SK-N-MC (cell line): Measurements from ENCODE around the gene FXYD7.
"Not testable (repeated sequence)": the region's sequence is repeated elsewhere in the genome, so short reads cannot be mapped to it uniquely, and the experiment has no call there.

Experiments
- DNase-seq: peaks from one replicate; pipeline ENCODE4 v3.0.0-alpha.2; 2011; ENCODE audit warnings: low read depth, low spot score
- H3K27ac ChIP-seq: fragments of 200-600 bp; sonication (generic); 2 replicates; pipeline ENCODE4 v1.5.1; 2016; ENCODE audit warnings: mixed run types
- H3K36me3 ChIP-seq: fragments of 200-600 bp; sonication (generic); 2 replicates; pipeline ENCODE4 v1.6.1; 2017; ENCODE audit warnings: antibody characterized with exemption, low read length, mixed read lengths; ENCODE audit not compliant: insufficient read depth
- H3K4me3 ChIP-seq: fragments of 200-600 bp; sonication (generic); 2 replicates; pipeline ENCODE4 v1.5.1; 2016
- H3K9ac ChIP-seq: fragments of 200-600 bp; sonication (generic); 2 replicates; pipeline ENCODE4 v1.8.0; 2017; ENCODE audit warnings: mixed run types, mixed read lengths; ENCODE audit not compliant: insufficient read length
- H3K9me3 ChIP-seq: fragments of 200-600 bp; sonication (generic); 2 replicates; pipeline ENCODE4 v1.6.1; 2017; ENCODE audit warnings: low read depth, mild to moderate bottlenecking, antibody characterized with exemption, low read length, moderate library complexity, mixed read lengths
- EZH2 ChIP-seq: fragments of 200-600 bp; sonication (generic); IDR thresholded peaks from one replicate; pipeline ENCODE4 v1.6.1; 2017; ENCODE audit warnings: antibody characterized with exemption
- FOXP2 ChIP-seq: optimal IDR thresholded peaks from 2 replicates; pipeline ENCODE3; 2011; ENCODE audit warnings: mild to moderate bottlenecking, moderate library complexity; ENCODE audit not compliant: insufficient read depth; ENCODE audit errors: extremely low read length, control extremely low read depth
- POLR2AphosphoS5 ChIP-seq: IDR thresholded peaks from 2 replicates; pipeline ENCODE4 v1.6.1; 2012; ENCODE audit warnings: mild to moderate bottlenecking, low read depth, low read length, borderline replicate concordance

The FXYD7 gene

DNA sequence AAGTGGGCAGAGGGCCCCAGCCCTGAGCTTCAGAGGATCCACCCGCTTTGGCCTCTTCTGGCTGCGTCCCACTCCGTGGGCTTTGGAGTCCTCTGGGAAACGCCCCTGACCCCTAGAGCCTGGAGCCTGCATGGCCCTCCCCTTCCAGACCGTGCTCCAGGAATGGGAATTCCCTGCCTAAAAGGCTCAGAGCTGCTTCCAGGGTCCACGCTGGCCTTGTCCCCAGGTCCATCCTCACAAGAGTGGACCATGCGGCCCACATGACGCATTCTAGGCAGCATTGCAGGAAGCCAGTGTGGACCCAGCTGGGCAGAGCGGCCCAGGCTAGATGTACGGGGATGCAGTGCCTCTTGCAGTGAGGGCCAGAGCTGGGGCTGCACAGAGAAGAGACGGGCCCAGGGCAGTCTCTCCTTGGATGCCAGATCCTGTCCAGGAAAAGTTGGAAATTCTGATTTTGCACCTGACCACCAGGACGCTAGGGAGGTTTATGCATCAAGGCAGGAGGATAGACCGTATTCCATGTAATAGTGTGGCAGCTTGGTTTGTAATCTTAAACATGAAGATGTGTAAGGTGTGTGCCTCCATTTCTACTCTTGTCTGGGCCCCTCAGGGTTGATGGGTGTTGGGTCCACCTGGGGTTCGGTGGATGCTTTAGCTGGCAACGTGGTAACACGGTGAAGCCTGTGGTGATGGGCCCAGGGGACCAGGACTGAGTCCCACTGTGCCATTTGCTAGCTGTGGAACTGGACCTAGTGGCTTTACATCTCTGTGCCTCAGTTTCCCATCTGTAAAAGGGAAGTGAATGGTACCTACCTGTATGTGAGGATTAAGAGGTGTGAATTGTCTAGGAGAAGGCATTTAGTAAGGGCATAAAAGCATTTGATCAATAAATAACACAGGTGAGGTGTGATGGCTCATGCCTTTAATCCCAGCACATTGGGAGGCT is 42.2 kb upstream of the FXYD7 start:
- H3K9me3 ChIP-seq = no peaks in the 10 kb centered on the region
- H3K27ac ChIP-seq = no peak overlapping the region
- no peak for DNase-seq

DNA sequence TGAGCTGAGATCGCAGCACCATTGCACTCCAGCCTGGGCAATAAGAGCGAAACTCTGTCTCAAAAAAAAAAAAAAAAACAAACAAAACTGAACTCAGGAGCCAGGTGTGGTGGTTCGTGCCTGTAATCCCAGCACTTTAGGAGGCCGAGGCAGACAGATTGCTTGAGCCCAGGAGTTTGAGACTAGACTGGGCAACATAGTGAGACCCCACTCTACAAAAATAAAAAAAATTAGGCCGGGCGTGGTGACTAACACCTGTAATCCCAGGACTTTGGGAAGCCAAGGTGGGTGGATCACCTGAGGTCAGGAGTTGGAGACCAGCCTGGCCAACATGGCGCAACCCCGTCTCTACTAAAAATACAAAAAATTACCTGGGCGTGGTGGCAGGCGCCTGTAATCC is 41.1 kb upstream of the FXYD7 start:
- not testable (repeated sequence) for H3K4me3 ChIP-seq, DNase-seq, H3K27ac ChIP-seq, H3K36me3 ChIP-seq, H3K9me3 ChIP-seq, H3K9ac ChIP-seq

More for the DNA sequence above, 42.2 kb upstream of the FXYD7 start:
- no peak overlapping the region for H3K9ac ChIP-seq
- no peaks in the 10 kb centered on the region for H3K36me3 ChIP-seq
- TF ChIP-seq FOXP2 = no peak
- no peak for TF ChIP-seq POLR2AphosphoS5
- no peak for TF ChIP-seq EZH2
- no peak overlapping the region for H3K4me3 ChIP-seq

DNA sequence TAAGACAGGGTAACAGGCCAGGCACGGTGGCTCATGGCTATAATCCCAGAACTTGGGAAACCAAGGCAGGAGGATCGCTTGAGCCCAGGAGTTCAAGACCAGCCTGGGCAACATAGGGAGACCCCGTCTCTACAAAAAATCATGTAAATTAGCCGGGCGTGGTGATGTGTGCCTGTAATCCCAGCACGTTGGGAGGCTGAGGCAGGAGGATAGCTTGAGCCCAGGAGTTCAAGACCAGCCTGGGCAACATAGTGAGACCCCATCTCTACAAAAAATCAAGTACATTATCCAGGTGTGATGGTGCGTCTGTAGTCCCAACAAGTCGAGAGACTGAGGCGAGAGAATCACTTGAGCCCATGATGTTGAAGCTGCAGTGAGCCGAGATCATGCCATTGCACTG is 39.4 kb upstream of the FXYD7 start:
- not testable (repeated sequence) for H3K27ac ChIP-seq, H3K9ac ChIP-seq, H3K4me3 ChIP-seq, H3K9me3 ChIP-seq, DNase-seq, H3K36me3 ChIP-seq

DNA sequence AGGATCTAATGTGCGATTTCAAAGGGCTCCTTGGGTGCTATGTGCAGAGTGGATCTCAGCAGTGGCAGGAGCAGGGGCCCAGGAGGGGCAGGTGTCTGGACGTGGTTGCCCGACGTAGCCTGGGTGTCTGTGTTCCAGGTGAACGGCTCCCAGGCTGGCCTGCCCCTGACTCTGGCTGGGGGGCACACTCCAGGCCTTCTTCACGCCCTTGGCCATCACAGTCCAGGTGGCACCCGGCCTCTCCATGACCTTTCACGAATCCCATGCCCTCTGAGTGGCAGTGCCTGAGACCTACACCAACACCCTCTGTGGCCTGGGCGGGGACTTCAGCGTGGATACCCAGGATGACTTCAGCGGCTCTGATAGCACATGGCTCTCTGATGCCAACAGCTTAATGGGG is 38.7 kb upstream of the FXYD7 start:
- no peak overlapping the region for H3K9ac ChIP-seq
- no peak for DNase-seq
- TF ChIP-seq EZH2 = no peak
- no peak for TF ChIP-seq POLR2AphosphoS5
- TF ChIP-seq FOXP2 = no peak

DNA sequence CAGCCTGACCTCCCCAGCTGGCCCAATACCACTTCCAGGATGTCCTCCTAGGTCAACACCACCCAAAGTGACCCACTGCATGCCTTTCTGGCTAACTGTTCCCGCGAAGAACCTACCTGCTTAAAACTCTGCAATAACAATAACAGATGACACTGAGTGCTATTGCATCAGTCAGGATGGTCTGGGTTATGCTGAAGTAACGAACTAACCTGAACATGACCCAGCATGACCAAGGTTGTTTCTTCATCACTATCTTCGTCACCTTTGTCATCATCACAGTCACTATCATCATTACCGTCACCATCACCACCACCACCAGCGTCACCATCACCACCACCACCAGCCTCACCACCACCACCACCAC is 38.0 kb upstream of the FXYD7 start:
- no peak overlapping the region for H3K27ac ChIP-seq
- TF ChIP-seq POLR2AphosphoS5 (no peak), EZH2 (no peak), FOXP2 (no peak)
- H3K9me3 ChIP-seq = no peaks in the 10 kb centered on the region
- no peak overlapping the region for H3K9ac ChIP-seq
- H3K36me3 ChIP-seq = no peaks in the 10 kb centered on the region
- no peak overlapping the region for H3K4me3 ChIP-seq
- DNase-seq = no peak

More for the DNA sequence above, 38.7 kb upstream of the FXYD7 start:
- Histone ChIP-seq H3K9me3 (no peaks in the 10 kb centered on the region), H3K4me3 (no peak overlapping the region), H3K36me3 (no peaks in the 10 kb centered on the region), H3K27ac (no peak overlapping the region)

DNA sequence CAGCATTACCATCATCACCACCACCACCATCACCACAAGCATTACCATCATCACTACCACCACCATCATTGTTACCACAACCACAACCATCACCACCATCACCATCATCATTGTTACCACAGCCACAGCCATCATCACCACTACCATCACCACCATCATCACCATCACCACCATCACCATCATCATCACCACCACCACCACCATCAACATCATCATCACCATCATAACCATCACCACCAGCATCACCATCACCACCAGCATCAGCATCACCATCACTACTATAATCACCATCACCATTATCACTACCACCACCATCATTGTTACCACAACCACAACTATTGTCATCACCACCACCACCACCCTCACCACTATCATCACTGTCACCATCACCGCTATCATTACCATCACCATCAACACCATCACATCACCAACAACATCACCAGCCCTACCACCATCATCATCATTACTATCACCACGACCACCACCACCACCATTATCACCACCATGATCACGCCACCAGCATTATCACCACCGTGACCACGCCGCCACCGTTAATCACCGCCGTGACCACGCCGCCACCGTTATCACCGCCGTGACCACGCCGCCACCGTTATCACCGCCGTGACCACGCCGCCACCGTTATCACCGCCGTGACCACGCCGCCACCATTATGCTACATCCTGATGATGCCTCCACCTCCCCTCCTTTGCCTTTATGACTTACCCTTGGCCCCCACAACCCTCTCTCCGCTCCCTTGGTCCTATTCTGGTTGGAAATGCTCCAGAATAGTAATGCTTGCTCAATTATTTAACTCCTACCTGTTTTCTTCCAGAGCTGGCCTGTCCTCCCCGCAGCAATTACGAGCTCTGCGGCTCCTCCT is 37.4 kb upstream of the FXYD7 start:
- no peaks in the 10 kb centered on the region for H3K36me3 ChIP-seq
- no peaks in the 10 kb centered on the region for H3K9me3 ChIP-seq
- no peak for TF ChIP-seq FOXP2
- TF ChIP-seq POLR2AphosphoS5 = no peak
- no peak for TF ChIP-seq EZH2
- H3K27ac ChIP-seq = no peak overlapping the region
- no peak overlapping the region for H3K9ac ChIP-seq
- no peak for DNase-seq
- H3K4me3 ChIP-seq = no peak overlapping the region

DNA sequence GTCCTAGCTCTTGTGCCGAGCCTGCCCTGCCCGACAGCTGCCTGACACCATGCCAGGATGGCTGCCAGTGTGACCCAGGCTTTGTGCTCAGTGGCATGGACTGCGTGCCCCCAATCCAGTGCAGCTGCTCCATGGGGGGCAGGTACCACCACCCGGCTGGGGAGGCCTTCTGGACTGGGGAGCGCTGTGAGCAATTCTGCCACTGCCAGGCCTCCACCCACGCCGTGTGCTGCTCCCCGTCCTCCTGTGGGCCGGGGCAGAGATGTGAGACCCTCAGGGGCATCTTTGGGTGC is 36.8 kb upstream of the FXYD7 start:
- TF ChIP-seq EZH2 (no peak), FOXP2 (no peak), POLR2AphosphoS5 (no peak)
- no peak overlapping the region for H3K27ac ChIP-seq
- H3K36me3 ChIP-seq = no peaks in the 10 kb centered on the region
- no peak overlapping the region for H3K9ac ChIP-seq
- no peak overlapping the region for H3K4me3 ChIP-seq
- H3K9me3 ChIP-seq = no peaks in the 10 kb centered on the region
- DNase-seq = no peak

DNA sequence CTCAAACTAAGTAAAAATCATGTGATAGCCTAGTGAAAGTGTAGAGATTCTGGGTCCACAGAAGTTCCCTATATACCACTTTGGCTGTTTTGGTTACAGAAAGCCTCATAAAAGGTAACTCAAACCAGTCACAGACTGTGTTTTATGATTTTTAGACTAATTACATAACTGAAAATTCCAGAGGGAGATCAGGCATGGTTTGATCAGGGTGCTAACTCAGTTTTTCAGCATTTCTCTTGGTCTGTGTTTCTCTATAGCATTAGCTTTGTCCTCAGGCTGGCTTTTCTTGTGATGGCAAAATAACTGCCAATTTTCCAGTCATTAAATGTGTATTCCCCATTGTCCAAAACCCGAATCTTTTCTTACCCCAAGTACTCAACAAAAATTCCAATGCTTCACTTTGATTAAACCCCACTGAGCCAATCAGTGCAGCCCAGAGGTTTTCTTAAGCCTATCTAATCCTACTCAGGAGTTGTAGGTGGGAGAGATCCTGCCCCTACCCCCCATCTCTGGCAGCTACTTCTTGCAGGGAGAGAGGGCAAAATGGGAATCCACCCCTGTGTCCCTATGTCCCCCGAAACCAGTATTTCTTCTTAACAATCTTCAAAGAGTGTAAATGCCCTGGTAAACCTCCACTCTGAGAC is 36.0 kb upstream of the FXYD7 start:
- H3K4me3 ChIP-seq = no peak overlapping the region
- no peak for TF ChIP-seq FOXP2
- no peak for TF ChIP-seq EZH2
- H3K27ac ChIP-seq = no peak overlapping the region
- H3K9ac ChIP-seq = no peak overlapping the region
- H3K36me3 ChIP-seq = no peaks in the 10 kb centered on the region
- H3K9me3 ChIP-seq = no peaks in the 10 kb centered on the region
- DNase-seq = no peak
